GM18873 (cell line): Measurements from ENCODE around the gene MAML3.

Experiments
- ATAC-seq: cut with Tn5 transposase; IDR thresholded peaks from one replicate; pipeline ENCODE4 v1.9.1; 2021; ENCODE audit warnings: mild to moderate bottlenecking, moderate library complexity, moderate number of reproducible peaks; ENCODE audit not compliant: unreplicated experiment, low FRiP score

The MAML3 gene

DNA sequence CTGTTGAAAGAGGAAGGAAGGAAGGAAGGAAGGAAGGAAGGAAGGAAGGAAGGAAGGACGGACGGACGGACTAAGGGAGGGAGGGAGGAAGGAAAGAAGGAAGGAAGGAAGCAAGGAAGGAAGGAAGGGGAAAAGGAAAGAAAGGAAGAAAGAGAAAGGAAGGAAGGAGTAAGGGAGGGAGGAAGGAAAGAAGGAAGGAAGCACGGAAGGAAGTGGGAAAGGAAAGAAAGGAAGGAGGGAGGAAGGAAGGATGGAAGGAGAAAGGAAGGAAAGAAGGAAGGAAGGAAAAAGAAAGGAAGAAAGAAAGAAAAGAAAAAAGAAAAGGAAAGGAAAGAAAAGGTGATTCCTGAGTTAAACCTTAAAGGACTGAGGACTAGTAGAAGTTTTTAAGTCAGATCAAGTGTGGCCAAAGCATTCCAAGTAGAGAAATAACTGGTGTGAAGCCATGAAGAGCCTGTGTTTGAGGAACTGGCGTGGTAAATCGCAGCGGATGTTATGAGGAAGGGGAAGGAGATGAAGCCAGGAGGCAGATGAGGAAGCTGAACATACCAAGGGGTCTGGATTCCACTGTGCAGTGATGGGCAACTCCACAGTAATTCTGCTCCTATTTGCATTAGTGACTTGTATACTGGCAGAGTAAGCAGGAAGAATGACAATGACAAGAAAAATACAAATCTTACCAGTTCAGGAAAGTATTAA, 324.9 kb downstream of the MAML3 start:
- ATAC-seq = no peak

DNA sequence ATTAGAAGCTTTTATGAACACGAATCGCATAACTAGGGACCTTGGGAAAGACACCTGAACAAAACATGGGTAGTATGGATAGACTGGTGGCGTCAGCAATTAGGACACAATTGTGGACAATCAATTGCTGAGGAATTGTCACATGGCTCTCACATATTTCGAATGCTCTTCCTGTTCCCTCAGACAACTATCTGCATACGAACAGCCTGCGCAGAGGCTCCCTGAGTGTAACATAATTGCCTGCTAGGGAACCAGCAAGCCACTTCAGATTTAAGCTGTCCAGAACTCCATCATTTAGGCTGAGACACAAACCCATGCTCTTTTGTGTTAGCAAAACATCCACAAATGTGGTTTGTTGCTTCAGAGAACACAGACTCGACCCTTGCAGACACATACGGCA, 327.6 kb downstream of the MAML3 start:
- ATAC-seq = no peak

DNA sequence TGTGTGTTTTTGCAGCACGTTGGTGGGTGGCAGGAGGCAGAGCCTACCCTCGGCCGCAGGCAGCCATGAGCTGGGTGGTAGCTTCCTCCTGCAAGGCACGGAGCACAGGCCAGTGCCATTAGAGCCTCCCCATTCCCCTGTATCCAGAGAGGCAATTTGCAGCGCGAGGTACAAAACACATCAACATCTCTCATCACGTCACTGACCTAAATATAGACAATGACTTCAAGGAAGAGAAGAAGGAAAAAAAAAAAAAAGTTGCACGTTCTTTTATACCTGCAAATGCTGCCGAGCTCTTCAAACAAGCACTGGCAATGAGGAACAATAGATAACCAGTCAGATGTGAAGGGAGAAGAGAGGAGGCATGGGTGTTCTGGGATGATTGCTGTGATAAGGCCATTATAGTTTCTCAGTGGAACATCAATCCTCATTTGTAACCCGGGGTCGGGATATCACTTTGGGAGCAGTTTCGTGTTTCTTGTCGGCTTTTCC, 328.4 kb downstream of the MAML3 start:
- no peak for ATAC-seq

DNA sequence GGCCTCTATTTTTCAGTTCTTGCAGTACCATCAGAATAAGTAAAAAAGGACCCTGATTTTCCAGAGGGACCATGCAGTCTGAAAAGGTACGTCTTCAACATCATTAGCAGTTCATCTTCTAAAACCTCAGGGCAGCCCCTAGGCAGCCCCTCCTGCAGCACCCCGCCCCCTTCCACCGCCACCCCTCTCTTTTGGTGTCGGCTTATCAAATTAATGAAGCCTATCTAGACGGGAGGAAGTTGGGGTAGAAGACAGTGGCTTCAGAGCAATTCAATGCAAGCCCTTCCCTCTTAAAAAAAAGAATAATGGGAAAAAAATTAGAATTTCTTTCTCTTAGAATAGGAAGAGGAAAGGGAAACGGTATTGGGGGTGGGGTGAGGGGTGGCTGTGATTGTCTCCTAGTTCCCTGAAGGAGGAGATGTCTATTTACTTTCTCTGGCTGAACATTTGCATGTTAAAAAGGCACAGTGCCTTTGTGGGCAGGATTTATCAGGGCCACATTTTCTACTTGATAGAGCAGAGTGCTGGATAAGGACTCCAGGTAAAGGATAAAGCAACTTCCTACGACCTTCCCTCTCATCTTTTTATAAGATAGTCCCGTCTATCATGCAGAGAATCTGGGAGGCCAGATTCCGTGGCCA, 329.0 kb downstream of the MAML3 start:
- no peak for ATAC-seq

DNA sequence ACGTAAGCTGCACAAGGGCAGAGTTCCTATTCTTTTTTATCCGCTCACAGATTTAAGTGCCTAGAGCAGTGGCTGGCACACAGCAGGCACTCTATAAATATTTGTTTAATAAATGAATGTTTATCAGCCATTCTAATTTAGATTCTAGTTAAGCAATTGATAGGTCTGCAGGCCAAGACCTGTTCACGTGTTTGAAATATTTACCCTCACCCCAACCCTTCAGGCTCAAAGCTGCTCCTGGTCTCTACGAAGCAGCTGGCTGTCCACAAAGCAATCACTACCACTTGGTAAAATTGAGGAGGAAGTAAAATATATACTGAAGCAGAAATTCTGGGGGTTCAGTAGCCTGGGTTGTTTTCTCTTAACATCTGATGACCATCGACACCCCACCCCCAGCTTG, 330.2 kb downstream of the MAML3 start:
- no peak for ATAC-seq

DNA sequence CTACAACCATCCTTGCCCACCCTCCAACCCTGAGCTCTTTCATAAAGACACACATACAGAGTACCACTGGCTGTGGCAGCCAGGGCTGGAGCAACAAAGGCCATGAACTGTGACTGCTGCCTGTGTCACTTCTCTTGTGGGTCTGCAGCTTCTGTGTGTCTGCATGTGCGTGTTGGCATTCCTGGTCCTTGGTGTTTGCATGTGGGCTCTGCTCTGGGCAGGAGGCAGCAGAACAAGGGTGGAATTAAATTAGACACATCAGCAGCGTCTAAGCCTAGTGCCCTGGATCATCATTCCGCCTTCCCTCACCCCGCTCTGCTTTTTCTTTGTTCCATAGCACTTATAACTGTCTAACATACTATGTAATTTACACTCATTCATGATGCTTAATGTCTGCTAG, 330.6 kb downstream of the MAML3 start:
- ATAC-seq = no peak

DNA sequence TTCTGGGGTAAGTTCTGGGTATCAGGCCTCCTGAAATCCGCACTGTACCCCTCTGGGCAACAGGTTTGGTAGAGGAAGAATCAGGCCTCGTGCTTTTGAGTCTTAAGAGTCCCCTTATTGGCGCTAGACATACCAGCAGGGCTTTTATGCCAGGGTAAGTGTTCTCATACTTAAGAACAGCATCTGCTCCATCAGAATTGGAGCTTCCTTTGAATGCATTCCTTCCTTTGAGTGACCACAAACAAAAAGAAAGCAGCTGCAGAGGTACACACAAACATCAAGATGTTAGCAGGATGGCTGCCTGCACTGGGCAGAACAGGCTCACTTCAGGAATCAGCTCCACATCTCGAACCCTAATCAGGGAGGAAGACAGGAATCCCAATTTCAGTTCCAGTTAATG, 331.6 kb downstream of the MAML3 start:
- ATAC-seq = no peak

DNA sequence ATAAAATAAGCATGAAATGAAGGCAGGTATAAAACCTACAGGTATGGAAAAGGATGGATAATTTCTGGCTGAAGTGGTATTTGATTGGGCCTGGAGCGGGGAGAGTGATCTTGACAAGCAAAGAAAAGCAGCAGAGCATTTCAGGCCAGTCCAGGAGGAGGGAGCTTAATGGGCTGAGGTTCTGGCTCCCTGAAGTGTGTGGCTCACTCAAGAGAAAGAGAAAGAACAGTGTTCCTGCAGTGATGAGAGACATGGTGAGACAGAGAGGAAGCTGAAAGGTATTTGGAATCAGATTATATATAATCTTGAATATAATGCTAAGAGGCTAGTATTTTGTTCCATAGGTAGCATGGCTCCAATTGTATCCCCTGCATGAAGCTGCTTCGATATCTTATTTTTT, 334.9 kb downstream of the MAML3 start:
- no peak for ATAC-seq

DNA sequence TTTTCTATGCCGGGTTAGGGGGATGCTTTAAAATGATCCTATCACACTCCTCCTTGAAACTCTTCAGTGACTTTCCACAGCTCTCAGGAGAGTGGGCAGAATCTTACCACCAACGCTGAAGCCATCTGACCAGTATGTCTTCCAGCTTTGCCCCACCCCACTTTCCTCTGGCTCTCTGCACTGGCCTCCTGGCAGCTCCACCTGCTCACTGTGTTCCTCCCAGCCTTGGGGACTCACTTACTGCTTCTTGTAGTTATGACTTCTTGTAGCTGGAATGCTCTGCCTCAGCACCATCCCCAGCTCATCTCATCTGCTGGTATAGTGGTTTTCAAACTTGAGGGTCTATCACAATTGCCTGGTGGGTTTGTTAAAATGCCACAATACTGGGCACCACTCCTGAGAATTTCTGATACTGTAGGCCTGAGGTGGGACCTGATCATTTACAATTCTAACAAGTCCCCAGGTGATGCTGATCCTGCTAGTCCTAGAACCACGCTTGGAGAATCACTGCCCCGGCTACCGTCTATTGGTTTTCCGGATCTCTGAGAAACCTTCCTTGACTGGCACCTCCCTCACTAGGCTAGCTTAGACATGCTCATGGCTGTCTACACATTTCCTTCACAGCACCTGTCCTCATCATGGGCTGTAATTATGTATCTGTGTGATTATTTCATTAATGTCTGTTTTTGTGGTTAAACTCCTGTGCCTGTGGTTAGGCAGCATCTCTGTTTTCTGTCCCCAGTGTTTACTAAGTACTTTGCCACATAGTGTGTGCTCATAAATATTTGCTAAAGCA, 336.1 kb downstream of the MAML3 start:
- ATAC-seq = no peak

DNA sequence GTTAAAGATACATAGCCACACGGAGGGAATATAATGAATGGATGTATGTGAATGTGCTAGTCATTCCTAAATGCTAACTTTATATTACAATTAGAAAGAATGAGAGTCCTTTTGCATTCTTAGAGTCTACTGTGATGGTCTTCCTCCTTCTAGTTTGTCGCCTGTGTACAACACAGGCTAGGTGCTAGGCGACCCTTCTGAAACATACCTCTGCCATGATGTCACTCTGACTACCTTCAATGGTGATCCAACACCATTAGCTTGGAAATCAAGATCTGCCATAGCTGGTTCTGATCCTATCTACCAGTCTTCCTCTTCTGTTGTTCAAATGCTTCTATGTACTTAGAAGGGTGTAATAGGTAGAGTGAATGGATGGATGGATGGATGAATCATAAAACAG, 337.1 kb downstream of the MAML3 start:
- no peak for ATAC-seq

DNA sequence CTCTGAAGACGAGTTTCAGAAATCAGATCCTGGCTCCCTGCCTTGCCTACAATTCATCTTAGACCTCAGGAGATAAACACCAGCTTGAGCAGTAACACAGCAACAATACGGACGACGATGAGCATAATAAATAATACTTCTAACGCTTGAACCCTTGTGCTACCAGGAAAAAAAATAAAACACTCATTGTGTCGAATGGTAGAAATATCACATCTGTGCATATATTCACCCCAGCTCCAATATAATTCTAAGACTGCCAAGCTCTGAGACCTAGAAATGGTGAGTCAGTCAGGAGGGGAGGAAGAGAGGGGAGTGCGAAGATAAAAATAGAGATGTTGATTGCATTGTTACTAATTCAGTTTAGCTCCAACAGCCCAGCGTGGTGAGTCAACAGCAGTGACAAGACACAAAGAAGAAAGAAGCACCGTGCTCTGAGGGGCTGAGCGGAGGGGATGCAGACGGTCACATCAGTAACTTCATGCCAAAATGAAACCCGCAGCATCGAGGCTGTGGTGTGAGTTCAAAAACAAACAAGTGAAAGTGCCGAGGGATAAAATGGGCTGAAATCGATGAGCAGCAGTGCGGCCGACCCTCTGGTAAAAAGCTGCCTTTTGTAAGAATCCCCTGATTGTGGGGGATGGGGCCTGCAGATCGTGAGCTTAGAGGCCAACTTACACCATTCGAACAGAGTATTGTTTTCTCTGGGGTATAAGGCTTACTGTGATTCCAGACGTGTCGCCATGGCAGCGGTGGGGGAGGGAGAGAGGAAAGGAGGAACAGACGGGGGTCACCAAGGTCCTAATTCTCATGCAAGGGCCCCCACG, 338.0 kb downstream of the MAML3 start:
- no peak for ATAC-seq

DNA sequence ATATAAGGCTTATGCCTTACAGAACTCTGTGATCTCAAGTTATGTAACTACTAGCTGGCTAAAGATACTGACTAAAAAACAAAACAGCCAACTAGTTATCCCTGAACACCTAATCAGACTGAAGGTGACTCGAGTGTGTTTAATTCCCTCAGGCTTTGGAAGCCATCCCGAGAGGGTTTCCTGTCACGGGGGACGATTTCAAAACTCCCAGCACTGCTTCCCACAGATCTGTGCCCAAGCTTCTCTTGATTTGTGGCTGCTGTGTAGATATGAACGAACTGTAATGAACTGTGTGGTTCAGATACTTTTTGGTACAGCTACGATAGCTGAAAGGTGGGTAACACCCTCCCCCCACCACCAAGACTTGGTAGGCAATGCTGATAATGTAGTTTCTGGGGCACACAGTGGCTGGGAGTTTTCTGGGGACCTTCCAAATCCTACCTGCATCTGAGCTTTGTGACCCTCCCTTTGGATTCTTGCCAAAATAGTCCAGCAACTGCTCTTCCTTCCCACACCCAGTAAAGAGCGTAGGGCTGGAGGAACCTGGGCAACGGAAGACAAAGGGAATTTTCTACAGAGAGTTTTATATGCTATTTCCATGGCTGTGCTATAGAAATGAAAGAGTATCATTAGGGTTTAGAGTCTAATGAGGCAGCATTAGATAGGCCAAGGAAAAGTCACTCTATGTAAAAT, 339.5 kb downstream of the MAML3 start:
- ATAC-seq = no peak

DNA sequence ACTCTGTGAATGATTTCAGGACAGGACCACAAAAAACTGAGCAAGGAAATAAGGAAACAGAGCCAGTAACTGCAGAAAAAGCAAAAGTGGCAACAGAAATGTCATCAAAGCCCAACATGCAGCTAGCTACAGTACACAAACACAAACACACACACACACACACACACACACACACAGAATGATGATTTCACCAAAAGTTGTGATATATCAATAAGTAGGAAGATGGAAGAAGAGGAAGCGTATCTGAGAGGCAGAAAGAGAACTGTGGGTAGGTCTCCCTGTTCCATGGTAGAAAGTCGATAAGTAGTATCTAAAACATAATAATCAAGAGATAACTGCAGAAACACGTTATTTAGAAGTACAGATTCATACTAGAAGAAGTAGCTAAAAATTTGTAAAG, 340.1 kb downstream of the MAML3 start:
- ATAC-seq = no peak

DNA sequence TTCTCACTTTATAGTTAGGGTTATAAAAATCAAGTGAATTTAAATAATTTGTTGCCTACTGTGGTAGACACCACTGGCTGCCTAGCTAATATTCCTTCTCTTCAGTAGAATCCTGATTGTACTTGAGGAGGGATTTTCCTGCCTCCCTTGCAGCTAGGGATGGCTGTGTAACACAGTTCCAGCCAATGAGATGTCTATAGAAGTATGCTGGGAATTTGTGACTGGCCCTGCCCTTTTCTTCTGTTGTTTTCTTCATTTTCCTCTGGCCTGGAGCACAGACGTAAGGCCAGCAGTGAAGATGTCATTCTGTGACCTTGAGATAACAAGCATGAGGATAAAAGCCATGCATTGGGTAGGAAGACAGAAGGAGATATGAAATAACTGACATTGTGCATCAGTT, 343.3 kb downstream of the MAML3 start:
- no peak for ATAC-seq

DNA sequence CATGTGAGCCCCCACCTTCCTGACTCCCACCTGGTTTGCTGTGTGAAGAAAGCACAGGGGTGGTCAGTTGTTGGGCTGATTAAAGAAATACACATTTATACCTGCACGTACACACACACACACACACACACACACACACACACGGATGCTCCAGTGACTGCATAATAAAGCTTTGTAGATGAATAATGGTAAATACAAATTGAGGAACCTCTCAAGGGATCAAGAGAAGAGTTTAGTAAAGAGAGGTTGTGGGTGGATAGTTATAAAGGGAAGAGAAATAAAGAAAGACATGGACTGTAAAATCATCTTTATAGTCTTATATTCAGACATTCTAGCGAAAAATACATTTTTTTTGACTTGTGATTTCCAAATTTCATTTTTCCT, 344.2 kb downstream of the MAML3 start:
- no peak for ATAC-seq

DNA sequence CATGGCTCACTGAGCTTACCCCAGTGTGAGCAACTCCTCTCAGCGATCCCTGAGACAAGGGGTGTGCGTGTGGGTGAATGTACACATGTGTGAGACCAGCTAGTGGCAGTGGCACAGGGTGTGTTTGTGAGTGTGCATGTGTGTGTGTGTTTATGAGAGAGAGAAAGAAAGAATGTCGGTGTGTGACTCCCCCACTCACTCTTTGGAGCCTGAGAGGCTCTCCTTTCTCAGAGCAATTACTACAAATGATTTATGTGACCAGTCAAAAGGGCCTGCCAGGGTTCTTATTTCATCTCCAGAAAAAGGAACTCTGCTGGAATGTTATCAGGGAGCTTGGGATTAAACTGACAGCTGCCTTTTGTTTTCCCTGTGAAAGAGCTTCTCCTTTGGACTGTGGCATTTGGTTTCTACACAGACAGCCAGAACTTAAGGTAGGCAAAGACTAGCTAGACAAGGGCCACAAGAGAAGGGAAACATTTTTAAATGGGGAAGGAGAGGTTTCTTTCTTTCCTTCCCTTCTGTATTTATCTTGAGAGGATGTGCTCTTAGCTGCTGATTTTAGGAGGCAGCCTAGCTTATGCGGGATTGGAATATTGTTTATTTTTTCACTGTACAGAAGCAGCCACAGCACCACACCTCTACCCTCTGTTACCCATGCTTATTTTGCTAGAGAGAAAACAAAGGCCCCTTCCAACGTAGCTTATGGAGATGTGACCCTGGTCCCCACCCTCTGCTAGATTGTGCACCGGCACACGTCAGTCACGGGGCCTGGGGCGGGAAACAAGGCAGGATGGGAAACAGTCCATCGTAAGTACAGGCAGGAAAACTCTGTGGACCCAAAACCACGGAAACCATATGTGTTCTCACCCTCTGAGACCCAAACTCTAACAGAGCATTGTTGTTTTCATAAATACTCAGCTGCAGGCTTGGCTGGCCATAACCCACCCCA, 344.9 kb downstream of the MAML3 start:
- ATAC-seq = no peak

DNA sequence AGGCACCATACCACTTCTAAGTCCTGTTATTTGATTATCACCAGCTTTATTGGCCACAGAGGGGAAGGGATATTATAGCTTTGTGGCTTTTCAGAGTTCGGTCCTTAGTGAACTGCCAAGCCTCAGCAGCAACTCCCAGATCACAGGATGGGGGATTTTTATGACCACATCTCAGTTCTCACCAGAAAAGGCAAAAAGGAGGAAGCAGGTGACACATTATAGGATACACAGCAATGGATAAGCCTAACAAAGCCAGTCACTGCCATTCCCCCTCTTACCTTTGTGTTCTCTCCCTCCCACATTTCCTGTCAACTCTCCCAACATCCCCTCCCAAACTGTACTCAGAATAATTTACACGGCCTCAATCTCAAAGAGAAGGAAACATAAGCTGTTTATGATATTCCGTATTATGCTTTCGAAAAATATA, 345.6 kb downstream of the MAML3 start:
- ATAC-seq = no peak

DNA sequence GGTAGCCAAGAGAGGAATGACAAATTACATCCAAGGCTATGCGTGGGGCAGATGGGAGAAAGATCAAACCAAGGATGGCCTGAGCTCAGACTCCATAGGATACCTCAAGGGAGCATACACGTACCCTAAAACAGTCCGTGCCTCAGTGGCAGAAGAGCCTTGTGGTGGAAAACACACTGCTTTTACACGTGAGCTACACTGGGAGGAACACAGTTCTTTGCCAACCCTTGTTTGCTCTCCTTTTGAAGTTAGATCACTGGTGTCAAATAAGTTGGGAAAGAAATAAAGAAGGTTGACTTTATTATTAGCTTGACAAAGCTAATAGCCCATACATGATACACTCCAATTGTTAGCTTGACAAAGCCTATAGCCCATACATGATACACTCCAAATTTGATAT, 346.5 kb downstream of the MAML3 start:
- no peak for ATAC-seq

DNA sequence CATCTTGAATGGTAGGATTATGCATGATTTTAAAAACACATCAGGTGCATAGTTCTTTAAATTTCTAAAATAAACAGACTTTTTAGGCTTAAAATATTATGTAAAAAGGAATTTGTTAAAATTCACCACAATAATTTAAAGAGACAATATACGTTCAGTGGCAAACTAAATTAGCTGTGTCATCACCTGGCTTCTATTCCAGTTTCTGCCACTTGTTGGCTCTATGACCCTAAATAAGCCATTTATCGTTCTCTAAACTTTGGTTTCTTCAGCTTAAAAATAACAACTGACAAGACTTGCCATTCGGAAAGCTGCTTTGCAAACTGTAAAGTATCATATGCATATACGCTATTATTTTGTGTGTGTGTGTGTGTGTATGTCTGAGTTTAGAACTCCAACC, 347.1 kb downstream of the MAML3 start:
- ATAC-seq = no peak
